ENCODE results near the gene MLKL. TPM values are rescaled to one million over a fixed set of nuclear protein-coding genes. Genes with fewer than 3 reads are reported as not detected.
"Not testable (repeated sequence)": the region's sequence is repeated elsewhere in the genome, so short reads cannot be mapped to it uniquely, and the experiment has no call there.

The MLKL gene
- total RNA-seq, 4 donors from 2014 or later: 6.0 to 12.0 (median 9.9) TPM

DNA sequence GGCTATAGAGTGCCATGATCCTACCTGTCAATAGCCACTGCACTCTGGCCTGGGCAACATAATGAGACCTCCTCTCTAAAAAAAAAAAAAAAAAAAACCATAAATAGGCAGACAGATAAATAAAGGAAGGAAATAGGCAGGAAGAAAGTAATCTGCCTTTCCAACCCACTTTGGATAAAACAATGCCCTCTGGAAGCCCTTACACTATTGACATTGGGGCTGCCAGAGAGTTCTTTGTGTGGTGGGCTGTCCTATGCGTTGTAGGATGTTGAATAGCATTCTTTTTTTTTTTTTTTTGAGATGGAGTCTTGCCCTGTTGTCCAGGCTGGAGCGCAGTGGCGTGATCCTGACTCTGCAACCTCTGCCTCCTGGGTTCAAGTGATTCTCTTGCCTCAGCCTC is 26.8 kb downstream of the MLKL start:
- 80 to 83% methylated on average over 3 of the region's 3 CpGs for WGBS, 2 donors
- TF ChIP-seq, protein P1, sequence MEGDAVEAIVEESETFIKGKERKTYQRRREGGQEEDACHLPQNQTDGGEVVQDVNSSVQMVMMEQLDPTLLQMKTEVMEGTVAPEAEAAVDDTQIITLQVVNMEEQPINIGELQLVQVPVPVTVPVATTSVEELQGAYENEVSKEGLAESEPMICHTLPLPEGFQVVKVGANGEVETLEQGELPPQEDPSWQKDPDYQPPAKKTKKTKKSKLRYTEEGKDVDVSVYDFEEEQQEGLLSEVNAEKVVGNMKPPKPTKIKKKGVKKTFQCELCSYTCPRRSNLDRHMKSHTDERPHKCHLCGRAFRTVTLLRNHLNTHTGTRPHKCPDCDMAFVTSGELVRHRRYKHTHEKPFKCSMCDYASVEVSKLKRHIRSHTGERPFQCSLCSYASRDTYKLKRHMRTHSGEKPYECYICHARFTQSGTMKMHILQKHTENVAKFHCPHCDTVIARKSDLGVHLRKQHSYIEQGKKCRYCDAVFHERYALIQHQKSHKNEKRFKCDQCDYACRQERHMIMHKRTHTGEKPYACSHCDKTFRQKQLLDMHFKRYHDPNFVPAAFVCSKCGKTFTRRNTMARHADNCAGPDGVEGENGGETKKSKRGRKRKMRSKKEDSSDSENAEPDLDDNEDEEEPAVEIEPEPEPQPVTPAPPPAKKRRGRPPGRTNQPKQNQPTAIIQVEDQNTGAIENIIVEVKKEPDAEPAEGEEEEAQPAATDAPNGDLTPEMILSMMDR (IDR thresholded peaks at IDR 0.05): no peak
- no peak for TF ChIP-seq POLR2A (IDR thresholded peaks at IDR 0.05)
- H3K4me3 ChIP-seq (replicated peaks in 1 of 3): no peak overlapping the region
- H3K27me3 ChIP-seq: no peaks in the 10 kb centered on the region
- no peaks in the 10 kb centered on the region for H3K4me1 ChIP-seq
- H3K9me3 ChIP-seq: no peaks in the 10 kb centered on the region
- no peak overlapping the region for H3K27ac ChIP-seq
- no peak for DNase-seq
- peaks cover 0 to 4% of the 10 kb centered on the region in 2 donors for H3K36me3 ChIP-seq
- intact Hi-C loops (cut with DNase I): no loop called here

DNA sequence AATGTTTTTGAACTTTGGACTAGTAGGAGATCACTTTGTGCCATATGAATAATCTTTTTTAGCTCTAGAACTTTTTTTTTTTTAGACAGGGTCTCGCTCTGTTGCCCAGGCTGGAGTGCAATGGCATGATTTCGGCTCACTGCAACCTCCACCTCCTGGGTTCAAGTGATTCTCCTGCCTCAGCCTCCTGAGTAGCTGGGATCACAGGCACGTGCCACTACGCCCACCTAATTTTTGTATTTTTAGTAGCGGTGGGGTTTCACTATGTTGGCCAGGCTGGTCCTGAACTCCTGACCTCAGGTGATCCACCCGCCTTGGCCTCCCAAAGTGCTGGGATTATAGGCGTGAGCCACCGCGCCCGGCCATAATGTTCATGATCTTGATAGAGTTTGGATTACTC is 31.8 kb downstream of the MLKL start:
- H3K27me3 ChIP-seq; intact Hi-C loops (cut with DNase I); H3K9me3 ChIP-seq; H3K27ac ChIP-seq; H3K36me3 ChIP-seq; H3K4me3 ChIP-seq (replicated peaks in 1 of 3); DNase-seq: not testable (repeated sequence)
- WGBS, 2 donors: 96 to 98% methylated on average over 10 of the region's 10 CpGs
- H3K4me1 ChIP-seq: peaks cover 7 to 10% of the 10 kb centered on the region in 2 donors

DNA sequence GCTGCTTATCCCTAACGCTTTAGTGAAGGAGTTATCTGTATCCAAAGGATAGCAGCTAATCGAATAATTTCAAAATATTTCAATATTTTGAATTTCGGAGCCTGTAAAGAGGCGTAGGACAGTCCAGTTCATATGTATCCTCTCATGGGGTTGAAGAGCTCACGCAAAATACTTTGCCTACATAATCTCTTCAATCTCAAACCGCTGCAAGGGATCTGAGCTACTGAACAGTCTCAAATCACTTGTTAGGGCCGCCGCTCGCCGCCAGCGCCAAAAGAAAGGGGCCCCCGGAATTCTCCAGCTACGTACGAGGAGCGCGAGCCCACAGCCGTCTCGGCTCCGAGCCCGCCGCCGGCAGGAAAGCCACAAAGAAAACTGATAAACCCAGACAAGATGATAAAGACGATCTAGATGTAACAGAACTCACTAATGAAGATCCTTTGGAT is 33.4 kb downstream of the MLKL start:
- intact Hi-C loops (cut with DNase I): no loop called here
- H3K4me3 ChIP-seq (replicated peaks in 1 of 3): peak overlapping the region; percentile 4 to 34 (median 16)
- peak; percentile 21 to 30 for DNase-seq
- H3K27me3 ChIP-seq: no peaks in the 10 kb centered on the region
- H3K4me1 ChIP-seq: peaks cover 7 to 10% of the 10 kb centered on the region in 2 donors
- no peaks in the 10 kb centered on the region for H3K9me3 ChIP-seq
- H3K36me3 ChIP-seq: peaks cover 0 to 11% of the 10 kb centered on the region in 2 donors
- no peak for TF ChIP-seq POLR2A (IDR thresholded peaks at IDR 0.05)
- TF ChIP-seq, protein P1 (IDR thresholded peaks at IDR 0.05): no peak
- H3K27ac ChIP-seq: no peak overlapping the region
- WGBS, 2 donors: 4 to 5% methylated on average over 23 of the region's 23 CpGs

DNA sequence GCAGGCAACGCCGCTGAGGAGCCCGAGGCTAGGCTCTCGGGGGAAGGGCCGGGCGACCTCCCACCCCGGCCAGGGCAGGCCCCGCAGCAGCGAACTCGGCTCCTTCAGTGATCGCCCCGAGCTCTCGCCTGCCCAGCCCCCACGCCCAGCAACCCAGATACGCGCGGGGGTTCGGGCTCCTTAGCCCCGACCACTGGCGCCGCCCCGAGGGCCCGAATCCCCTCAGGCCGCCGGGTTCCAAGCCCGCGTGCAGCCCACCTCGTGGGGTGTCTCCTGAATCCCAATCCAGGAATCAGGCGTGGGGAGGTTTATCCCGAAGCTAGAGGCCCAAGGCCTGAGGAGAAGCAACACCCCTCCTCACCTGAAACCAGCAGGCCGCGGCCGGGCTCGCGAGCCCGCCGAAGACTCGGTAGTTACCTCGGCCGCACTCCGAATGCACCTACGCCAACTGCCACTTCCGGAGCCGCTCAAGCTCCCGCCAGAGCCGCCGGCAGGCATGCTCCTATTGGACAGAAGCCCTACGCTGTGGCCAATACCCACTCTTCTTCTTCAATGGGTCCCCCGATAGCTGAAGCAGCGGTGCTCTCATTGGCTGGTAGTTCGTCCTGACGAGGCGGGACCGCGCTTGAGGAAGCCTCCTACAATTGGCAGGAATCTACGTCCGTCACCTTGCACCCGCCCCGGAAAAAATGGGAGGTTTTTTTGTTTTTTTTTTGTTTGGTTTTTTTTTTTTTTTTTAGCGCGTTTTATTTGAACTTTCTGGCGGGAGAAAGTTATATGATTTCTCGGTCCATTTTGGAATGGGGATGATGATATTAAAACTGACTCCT is 34.0 kb downstream of the MLKL start, which contains the start of gene RFWD3:
Gene RFWD3 (minus strand): TSS at position 453 of the 830 bp plus-strand sequence. CDS start 5,428 bp downstream, outside the sequence.
- peak within 1 kb of the TSS; percentile 62 to 69 (median 63) for H3K4me3 ChIP-seq (replicated peaks in 1 of 3)
- H3K27me3 ChIP-seq: no peaks in the 10 kb centered on the region
- H3K36me3 ChIP-seq: peaks cover 0 to 9% of the 10 kb centered on the region in 2 donors
- peak in 1 of 2 donors; percentile 43 for TF ChIP-seq POLR2A (IDR thresholded peaks at IDR 0.05)
- TF ChIP-seq, protein P1 (IDR thresholded peaks at IDR 0.05): no peak
- peaks cover 7 to 10% of the 10 kb centered on the region in 2 donors for H3K4me1 ChIP-seq
- DNase-seq: peak; percentile 98
- intact Hi-C loops (cut with DNase I): no loop called here
- no peaks in the 10 kb centered on the region for H3K9me3 ChIP-seq
- H3K27ac ChIP-seq: no peak within 1 kb of the TSS
- 1 to 2% methylated on average over 22 to 51 of the region's 63 CpGs for WGBS, 2 donors

DNA sequence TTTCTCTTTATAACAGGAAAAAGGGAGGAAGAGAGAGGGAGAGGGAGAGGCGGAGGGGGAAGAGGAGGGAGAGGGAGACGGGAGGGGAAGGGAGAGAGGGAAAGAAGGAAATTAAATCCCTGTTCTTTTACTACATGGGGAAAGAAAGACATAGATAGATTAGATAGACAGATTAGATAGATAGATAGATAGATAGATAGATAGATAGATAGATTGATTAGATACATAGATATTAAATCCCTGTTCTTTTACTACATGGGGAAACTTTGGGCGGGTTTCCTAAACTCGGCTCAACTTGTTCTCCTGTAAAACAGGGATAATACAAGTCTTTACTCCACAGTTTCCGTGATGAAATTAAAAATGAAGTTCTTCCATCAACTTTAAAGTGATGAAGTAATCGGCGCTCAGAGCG is 34.6 kb downstream of the MLKL start:
- no peak for DNase-seq
- Histone ChIP-seq H3K36me3 (peaks cover 3 to 7% of the 10 kb centered on the region in 2 donors), H3K9me3 (no peaks in the 10 kb centered on the region), H3K27ac (no peak overlapping the region), H3K4me1 (peaks cover 7 to 10% of the 10 kb centered on the region in 2 donors), H3K27me3 (no peaks in the 10 kb centered on the region), H3K4me3 (replicated peaks in 1 of 3) (peak overlapping the region; percentile 62 to 69 (median 63))
- TF ChIP-seq POLR2A (IDR thresholded peaks at IDR 0.05): no peak
- TF ChIP-seq, protein P1 (IDR thresholded peaks at IDR 0.05): no peak
- 8 to 10% methylated on average over 8 of the region's 8 CpGs for WGBS, 2 donors
- intact Hi-C loops (cut with DNase I): no loop called here
